Liver (tissue), 3 donors: ENCODE measurements around the gene YBX3.

ENCODE experiments used
- CTCF ChIP-seq: fragments of 150-350 bp; IDR thresholded peaks from 2 replicates; pipeline ENCODE4 v1.5.1; 2017; ENCODE audit warnings: improper control_type of control experiment, low read depth, low read length; ENCODE audit not compliant: missing input control
- EGR1 ChIP-seq, 2 donors: IDR thresholded peaks; 2 replicates each; pipeline ENCODE4 v1.6.1; 2016 to 2018; ENCODE audit warnings: antibody characterized with exemption in 2 of 2, low read depth in 2 of 2
- donor health status: healthy.
- donor health status: healthy.

- TF ChIP-seq EGR1 (IDR thresholded peaks at IDR 0.05; ENCODE audit: low read depth in 2 of 2) (no peak), CTCF (no peak)
Observed at GRCh38 chr12:10759657-10760056, 36.5 kb upstream of the YBX3 start.
